HG03060 (cell line): ENCODE results near the gene SLC25A45.

Experiments used
- ATAC-seq: cut with Tn5 transposase; IDR thresholded peaks from one replicate; pipeline ENCODE4 v1.9.1; 2021; ENCODE audit warnings: low read depth, moderate number of reproducible peaks; ENCODE audit not compliant: unreplicated experiment

Gene SLC25A45

DNA sequence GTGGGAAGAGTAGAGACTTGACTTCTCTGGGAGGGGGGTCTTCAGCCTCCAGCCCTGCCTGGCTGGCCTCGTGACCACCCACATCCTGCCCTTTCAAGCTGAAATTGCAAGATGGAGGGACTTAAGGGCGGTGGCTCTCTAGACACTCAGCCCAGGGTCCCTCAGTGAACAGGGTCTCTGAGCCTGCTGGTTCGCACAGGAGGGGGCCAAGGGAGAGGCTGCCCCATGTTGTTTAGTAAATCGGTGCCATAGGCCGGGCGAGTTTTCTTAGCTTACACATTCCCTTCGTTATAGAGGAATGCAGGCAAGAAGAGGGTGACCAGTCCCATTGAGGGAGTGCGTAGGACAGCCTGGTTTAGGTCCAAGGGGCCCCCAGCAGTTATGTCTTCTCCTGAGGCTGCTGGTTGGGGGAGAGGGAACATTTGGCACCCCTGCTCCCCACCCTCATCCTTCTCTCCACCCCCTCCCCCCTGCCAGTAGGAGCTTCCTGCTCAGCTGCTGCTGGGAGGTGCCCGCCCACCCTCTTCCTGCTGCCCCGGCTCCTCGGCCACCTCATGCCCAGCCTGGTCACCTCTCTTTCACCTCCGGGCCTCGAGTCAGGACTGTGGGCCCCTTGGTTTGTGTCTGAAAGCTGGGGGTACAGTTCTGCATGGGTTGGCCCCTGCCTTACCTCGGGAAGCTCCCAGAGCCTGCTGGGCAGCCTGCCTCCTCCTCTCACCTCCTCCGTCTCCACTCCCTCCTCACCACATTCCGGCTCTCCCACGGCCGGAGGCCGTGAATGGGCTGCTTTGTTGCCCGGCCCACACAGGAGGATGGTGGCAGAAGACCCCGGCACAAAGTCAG lies 7.9 kb upstream of the SLC25A45 start:
- no peak for ATAC-seq

DNA sequence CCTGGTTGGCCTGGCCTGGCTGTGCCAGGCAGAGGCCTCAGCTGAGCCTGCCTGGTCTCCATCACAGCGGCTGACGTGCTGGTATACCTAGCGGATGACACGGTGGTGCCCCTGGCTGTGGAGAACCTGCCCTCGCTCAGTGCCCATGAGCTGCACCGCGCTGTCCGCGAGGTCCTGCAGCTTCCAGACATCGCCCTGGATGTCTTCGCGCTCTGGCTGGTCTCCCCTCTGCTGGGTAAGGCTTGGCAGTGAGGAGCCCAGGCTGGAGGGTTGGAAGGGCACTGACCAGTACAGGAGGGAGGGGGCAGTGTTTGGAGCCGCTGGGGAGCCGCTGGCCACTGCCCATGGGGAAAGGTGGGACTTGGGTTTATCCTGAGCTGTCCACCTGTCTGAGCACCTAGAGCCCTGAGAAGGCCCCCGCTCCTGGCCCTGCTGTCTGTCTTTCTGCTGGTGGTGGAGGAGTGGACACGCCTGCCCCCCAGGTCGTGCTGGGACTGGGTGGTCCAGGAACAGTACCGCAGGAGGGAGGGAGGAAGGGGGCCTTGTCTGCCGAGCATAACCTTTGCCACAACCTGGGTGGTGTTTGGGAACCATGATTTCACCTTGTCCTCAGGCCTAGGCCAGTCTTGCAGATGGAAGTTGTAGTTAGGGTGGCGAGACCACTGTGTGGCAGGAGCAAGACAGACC lies 7.0 kb upstream of the SLC25A45 start:
- ATAC-seq = no peak

DNA sequence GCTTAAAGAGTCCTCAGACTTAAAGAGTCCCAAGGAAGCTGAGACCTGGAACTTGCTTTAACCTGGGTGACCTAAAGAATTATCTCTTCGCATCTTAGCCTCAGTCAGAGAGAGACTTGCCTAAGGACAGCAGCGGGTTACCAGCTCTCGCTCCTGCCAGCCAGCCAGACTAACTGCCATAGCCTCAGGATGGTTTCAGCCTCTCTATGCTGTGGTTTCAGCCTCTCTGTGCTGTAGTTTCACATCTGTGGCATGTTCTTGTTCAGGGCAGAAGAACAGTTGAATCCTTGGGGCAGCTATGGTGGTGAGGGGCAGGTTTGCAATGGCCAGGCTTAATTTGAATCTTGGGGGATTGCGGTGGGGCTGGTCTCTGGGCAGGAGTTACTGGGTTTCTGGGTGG lies 6.3 kb upstream of the SLC25A45 start:
- ATAC-seq = no peak

DNA sequence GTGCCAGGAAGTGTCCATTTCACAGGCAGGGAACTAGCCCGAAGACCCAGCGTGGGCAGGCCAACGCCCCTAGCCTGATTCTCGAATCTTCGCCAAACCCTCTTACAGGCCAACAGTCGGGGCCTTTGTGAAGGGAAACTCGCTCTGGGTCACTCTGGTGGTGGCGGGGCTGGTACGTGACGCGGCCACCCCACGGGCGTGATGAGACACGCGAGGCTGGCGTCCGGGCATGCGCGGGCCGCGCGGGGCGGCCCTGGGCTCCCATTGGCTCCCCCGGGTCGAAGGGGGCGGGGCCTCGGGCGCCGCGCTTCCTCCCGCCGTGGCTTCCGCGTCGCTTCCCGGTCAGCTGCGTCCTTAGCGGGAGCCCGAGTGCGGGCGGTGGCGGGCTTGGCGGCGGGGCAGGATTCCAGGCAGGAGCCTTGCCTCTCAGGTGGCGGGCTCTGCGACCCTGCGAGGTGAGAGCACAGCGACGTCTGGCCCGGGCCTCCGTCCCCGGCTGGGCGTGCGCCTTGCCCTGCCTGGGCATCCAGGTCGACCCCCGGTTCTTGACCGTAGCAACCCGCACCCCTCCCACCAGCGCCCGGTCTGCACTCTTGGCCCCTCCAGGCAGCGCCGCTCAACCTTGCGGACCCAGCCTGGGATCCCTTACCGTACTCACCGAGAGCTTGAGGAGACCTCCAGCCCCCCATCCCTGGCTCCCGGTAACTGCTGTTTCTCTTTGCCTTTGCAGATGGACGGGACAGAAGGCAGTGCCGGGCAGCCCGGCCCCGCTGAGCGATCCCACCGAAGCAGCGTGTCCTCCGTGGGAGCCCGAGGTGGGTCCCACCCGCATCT lies 4.1 kb upstream of the SLC25A45 start, which contains the start of gene FRMD8:
Gene FRMD8, plus strand, starts transcription at position 331 of the 834 bp plus-strand sequence. Its CDS starts 400 bp downstream, at position 731.
- ATAC-seq = no peak

DNA sequence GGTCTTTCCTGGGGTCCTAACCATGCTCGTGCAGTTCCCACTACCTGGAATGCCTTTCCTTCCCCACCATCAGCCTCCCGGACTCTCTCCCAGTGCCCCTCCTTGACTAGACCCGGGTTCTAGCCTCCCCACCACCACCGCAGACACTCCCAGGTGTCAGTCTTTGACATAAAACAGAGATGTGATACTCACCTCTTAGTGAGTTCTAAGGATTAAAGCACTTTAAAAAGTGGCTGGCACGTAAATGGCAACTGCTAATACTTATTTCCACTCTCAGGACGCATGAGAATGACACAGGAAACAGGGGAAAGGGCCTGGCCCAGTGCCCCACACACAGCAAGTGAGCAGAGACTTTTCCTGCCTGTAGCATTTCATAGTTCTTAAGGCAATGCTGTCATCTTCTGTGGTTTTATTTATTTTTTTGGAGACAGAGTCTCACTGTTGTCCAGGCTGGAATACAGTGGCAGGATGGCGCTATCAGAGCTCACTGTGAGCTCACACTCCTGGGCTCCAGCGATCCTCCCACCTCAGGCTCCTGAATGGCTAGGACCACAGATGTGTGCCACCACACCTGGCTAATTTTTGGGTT lies 1.9 kb upstream of the SLC25A45 start:
- ATAC-seq = no peak

DNA sequence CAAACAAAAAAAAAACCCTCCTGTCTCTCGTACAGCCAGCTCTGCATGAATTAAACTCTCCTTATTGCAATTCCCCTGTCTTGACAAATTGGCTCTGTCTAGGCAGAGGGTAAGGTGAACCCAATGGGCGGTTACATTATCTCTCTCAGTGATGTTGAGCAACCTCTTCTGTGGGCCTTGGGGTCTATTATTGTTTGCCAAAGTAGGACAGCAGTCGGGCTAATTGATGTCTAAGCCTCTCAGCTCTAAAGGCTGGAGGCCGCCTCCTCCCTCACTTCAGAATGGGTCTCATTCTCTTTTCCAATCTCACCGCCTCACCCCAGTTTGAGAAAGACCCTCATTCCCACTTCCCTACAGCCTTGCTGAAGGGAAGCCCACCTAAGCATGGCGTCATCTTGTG lies 1.3 kb upstream of the SLC25A45 start:
- no peak for ATAC-seq

DNA sequence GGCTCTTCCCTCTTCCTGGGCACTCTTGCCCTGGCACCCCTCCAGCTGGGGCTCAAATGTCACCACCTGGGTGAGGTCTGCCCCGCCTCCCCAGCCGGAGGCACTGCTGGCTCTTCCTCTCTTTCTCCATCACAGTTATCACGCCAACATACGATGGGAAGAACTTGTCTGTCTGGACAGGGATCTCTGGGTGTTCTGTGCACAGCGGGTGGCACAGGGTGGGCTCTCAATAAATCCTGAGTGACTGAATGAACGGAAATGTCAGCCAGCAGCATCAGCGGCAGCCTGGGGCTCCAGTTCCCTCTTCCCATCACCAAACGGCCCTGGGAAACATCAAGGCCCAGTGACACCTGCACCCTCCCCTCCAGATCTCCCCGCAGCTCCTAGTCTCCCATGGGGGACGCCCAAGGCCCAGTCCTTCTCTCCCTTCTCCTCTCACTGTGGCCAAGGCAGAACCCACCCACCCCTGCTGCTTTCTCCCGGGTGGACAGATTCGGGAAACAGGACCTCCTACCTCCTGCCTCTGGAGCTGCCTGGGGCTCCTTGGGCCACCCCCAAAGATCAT lies 440 bp upstream of the SLC25A45 start:
- no peak for ATAC-seq

DNA sequence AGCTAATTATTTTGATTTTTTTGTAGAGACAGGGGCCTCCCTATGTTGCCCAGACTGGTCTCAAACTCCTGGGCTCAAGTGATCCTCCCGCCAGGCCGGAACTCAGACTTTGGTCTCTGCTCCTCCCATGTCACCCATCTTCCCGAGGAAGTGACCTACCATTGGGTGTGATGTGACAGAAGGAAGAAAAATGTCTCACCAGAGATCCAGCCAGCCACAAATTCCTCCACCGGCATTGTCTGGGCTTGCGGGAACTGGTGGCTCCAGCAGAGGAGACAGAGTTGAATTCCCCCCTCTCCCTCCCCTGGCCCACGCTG lies 772 bp downstream of the SLC25A45 start:
- no peak for ATAC-seq

DNA sequence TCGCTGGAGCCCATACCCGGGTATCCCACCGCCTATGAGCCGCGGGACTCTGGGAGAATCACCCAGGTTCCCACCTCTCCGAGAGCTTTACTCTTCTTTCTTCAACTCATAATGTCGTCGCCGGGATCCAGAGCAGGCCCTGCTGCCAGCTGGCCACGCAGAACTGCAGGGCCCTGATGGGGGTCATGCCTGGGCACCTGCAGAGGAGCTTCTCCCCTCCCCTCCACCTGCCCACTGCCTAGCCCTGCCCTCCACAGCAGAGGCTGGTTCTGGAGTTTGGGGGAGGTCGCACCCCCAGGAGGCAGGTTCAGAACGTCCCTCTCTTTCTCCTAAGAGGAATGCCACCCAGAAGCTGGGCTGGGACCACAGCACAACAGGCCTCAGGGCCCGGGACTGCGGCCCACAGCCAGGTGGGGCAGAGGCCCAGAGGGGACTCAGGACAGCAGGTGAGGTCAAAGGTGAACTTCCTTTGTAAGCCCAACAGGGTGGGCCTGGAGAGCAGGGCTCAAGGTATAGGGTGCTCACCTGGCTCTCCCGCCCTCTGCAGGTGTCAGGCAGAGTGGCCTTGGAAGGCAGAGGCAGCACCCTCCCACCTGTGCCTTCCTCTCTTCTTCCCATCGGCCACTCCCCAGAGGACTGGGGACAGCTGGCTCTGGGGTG lies 1.9 kb downstream of the SLC25A45 start:
- ATAC-seq = no peak

DNA sequence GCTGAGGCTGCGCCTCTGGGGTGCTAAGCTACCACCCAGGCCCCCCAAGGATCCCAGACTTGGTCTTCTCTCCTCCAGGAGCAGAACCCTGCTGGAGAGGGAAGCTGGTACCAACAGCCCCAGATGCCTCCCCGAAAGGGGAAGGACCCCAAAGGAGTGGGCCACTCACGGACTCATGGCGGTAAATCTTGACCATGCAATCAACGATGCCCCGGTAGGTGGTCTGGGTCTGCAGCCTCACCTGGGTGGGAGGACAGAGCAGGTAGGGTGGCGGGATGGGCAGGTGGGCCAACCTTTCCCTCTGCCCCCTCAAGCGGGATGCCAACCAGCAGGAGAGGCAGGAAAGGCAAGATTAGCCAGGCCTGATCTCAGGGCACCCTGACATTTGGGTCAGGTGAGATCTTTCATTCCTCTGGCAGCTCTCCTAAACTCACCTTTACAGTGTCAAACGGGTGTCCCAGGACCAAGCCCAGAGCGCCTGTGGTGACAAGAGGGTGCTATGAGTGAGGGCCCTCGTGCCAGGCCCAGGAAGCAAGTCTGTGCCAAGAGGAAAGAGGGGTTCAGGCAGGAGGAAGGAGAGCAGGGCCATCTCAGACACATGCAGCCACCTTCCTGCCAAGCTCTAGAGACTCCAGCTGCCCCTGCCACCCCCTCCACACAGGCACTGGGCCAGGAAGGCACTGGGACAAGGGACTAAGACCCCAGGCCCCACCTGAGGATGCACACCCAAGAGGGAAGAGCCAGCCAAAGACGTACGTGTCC lies 2.6 kb downstream of the SLC25A45 start:
- ATAC-seq = no peak

DNA sequence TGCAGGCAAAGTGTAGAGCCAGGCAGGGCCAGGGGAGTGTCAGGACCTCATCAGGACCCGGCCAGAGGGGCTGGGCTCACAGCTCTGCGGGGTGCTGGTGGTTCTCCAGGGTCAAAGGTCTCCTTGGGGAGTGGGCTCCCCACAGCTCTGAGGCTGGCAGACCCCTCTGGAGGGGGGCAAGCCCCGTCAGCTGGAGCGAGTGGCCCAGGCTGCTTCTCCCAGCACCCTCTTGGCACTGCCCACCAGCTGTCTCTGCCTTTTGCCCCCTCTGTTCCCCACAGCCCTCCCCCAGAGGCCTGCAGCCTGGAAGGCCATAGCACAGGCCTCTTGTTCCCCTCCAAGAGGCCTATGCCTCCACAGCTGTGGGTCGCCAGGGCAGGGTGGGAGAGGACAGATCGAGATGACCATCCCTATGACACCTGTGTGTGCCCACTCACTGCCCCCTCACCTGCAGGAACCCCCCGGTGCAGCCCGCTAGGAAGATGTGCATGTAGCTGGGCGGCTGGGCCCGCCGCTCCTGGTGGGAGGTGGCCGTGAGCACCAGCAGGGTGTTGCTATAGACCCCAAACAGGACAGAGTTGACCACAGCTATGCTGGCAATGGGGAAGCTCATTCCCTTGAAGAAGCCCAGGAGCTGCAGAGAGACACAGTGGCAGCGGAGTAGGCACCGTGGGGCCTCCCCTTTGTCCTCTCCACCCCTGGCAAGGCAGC lies 3.4 kb downstream of the SLC25A45 start:
- no peak for ATAC-seq

DNA sequence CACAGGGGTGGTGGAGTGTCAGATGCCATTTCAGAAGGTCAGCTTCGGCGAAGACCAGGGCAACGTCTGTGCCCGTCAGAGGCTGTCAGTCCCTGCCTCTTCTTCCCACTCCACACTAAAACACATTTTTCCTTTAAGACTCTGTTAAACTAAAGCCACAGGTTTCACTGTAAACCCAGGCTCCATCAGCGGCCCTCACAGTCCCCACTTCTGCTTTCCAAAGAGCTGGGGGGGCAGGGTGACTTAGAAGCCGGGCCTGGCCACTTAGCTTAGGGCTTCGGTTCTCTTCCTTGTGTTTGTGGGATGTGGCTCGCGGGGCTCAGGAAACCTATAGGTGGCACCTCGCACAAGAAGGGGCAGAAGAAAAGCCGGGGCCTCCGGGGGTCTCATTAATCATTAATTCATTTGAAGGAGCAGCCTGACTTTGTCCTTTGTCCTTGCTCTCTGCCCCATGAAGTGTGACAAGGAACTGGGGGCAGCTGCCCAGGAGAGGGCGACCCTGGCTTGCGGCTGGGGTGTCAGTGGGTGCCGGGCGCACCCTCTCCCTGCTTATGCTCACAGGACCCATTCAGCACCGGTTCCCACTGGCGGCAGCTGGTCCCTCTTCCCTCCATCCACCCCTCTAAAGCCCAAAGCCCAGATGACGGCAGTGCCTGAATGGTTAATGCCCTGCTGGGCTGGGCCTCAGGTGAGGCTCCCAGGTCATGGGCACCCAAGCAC lies 4.1 kb downstream of the SLC25A45 start:
- ATAC-seq = no peak

DNA sequence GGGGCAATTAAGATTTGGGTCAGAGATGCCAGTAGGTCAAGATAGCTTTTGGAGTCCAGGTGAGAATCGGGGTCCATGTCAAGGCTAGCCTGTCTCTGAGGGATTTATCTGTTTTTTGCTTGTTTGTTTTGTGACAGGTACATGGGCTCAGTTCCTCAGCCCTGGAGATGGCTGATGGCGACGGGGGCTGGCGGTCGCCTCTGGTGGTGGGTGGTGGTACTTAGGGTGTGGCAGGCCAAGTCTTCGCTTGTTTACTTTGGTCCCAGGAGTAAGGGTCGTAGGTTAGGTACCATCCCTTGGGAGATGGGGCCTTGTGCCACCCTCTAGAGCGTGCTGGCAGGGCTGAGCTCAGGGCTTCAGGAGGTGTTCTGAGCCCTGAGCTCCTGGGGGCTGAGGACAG lies 4.7 kb downstream of the SLC25A45 start:
- no peak for ATAC-seq

DNA sequence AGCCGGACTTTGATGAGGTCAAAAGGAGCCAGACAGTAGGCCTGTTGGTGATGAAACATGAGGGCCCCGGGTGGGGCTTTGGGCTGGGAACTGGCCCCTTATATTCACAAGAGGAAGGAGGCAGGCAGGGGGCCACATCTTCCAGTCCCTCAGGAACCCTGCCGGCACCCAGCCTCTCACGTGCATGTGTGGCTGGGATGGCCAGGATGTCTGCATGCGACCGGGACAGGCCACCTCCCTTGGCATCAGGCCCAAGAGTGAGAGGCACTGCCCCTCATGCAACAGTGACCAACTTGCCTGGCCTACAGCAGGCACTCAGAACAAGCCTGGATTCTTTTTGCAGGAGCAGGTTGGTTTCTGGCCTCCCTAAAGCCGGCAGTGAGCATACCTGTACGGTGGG lies 5.4 kb downstream of the SLC25A45 start:
- no peak for ATAC-seq

DNA sequence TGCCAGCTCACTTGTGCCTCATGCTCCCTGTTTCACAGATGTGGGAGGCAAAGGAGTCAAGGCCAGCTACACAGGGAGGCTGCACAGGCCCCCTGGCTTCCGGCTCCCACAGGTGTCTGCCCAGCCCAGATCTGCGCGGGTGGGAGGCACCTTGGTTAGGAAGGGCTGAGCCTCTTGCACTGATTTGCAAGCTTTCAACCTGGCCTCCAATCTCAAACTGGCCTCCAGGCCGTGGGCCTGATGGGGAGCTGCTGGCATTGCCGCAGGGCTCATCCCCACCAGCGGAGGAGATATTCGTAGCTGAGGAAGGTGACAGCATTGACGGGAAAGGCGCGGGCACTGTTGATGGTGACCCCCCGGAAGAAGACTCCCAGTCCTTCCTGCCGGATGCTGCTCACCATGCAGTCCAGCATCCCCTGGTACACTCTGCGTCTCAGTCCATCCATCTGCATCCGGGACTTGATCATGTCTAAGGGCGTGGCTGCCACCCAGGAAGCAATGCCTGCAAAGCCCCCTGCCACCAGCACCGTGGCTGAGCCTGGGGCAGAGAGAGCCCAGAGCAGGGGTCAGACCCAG lies 6.2 kb downstream of the SLC25A45 start:
- no peak for ATAC-seq

DNA sequence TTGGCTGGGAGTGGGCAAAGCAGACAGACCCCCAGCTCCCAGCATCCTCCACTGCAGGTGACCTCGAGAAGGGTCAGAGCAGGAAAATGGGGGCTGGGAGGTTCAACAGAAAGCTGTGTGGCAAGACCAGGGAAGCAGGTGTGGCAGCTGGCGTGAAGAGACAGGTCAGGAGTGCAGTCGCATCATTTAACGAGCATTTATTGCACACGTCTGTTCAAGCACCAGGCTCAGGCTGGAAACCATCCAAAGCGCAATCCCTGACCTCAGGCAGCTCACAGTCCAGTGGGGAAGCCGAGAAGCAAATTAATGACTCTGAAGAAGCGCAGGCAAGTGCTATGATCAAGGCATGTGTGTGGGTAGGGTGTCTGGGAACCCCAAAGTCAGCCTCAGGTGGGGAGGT lies 7.4 kb downstream of the SLC25A45 start:
- ATAC-seq = no peak

DNA sequence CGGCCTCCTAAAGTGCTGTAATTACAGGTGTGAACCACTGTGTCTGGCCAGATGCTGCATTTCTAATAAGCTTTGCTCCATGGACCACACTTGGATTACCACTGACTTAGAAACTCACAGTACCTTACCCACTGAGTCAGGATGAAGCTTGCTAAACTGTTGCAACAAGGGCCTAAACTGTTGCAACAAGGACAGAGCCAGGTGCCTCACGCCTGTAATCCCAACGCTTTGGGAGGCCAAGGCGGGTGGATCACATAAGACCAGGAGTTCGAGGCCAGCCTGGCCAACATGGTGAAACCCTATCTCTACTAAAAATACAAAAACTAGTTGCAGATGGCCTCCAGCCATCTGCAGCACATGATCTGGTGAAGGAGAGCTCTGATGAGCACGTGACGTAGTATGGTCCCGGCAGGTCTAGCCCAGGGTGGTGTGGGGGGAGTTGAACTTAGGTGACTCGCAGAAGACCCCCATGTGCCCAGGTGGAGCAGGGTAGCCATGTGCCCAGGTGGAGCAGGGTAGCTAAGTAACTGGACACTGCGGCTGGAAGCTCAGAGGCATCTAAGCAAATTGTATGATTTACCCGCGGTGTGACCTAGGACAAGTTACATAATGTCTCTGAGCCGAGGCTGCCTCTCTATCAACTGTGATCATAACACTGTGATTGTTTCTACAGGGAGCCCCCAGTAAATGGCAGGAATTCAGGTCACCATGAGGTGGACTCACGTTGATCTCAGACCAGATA lies 8.4 kb downstream of the SLC25A45 start:
- no peak for ATAC-seq
